Activated CD8-positive, alpha-beta T cell treated with anti-CD3 and anti-CD28 coated beads for 36 hours (primary cell): Measurements from ENCODE around the gene SOBP. TPM values are rescaled to one million over a fixed set of nuclear protein-coding genes. Genes with fewer than 3 reads are reported as not detected.

Experiments
- ATAC-seq: fragments of 200-7000 bp; cut with Tn5 transposase; one replicate; pipeline ENCODE4 v1.10.0; 2021; ENCODE audit warnings: mild to moderate bottlenecking, moderate library complexity
- CTCF ChIA-PET: fragments of 350-600 bp; sonication (Branson Sonifier 250); formaldehyde crosslinking; loops from one replicate; lab custom pipeline; 2021; ENCODE audit warnings: antibody characterized with exemption; lab: Charles Lee
- POLR2A ChIA-PET: fragments of 350-600 bp; sonication (Branson Sonifier 250); formaldehyde crosslinking; loops from one replicate; lab custom pipeline; 2021; ENCODE audit warnings: antibody characterized with exemption; lab: Charles Lee
- DNase-seq: peaks from one replicate; pipeline ENCODE4 v3.0.0-alpha.2; 2020
- H3K27ac Mint-ChIP-seq: one replicate; pipeline ENCODE4 v1.8.0; 2021; ENCODE audit warnings: mild to moderate bottlenecking, mixed read lengths
- H3K27me3 Mint-ChIP-seq: one replicate; pipeline ENCODE4 v1.8.0; 2021; ENCODE audit warnings: mixed read lengths
- H3K36me3 Mint-ChIP-seq: one replicate; pipeline ENCODE4 v1.8.0; 2021; ENCODE audit warnings: low read depth, mixed read lengths
- H3K4me1 Mint-ChIP-seq: one replicate; pipeline ENCODE4 v1.8.0; 2021; ENCODE audit warnings: low read depth, mixed read lengths
- H3K4me3 Mint-ChIP-seq: one replicate; pipeline ENCODE4 v1.8.0; 2021; ENCODE audit warnings: mild to moderate bottlenecking, moderate library complexity, mixed read lengths
- H3K9me3 Mint-ChIP-seq: one replicate; pipeline ENCODE4 v1.8.0; 2021; ENCODE audit warnings: mixed read lengths
- CTCF ChIP-seq: fragments of 200-600 bp; IDR thresholded peaks from one replicate; pipeline ENCODE4 v1.8.0; 2022; ENCODE audit warnings: antibody characterized with exemption, mild to moderate bottlenecking
- intact Hi-C: fragments of 100-400 bp; cut with micrococcal nuclease; formaldehyde crosslinking; loops from one replicate; pipeline ENCODE4 v1.10.0; 2022
- total RNA-seq, 2 experiments: library from RNA; stranded (reverse); gene quantifications; one replicate each; pipeline ENCODE4 v1.2.3, GENCODE V29; 2021

The SOBP gene
- total RNA-seq, 2 experiments from 2014 or later: 0.77 to 1.1 TPM

- CTCF ChIA-PET: interaction anchor here (1.6 to 1.8 kb wide), 3 partner anchors 9 to 172 kb away, joined by 3 to 7 read pairs (median 4); no protein-coding TSS in a partner anchor
- DNase-seq: no peak
- TF ChIP-seq CTCF: no peak
- intact Hi-C loops: no loop called here
- Mint-ChIP-seq H3K9me3 (no peaks in the 10 kb centered on the region), H3K4me3 (no peak overlapping the region), H3K27ac (no peak overlapping the region), H3K27me3 (no peaks in the 10 kb centered on the region), H3K4me1 (peaks cover 19% of the 10 kb centered on the region), H3K36me3 (no peaks in the 10 kb centered on the region)
- no peak for ATAC-seq
- POLR2A ChIA-PET: interaction anchor here (1.1 kb wide), 1 partner anchor 11 kb away, joined by 3 read pairs; no protein-coding TSS in a partner anchor
Observed at GRCh38 chr6:107695061-107695720, 205.3 kb downstream of the SOBP start.

GRCh38 chr6:107697682-107698081, 207.8 kb downstream of the SOBP start:
- H3K4me1 Mint-ChIP-seq: peaks cover 19% of the 10 kb centered on the region
- H3K9me3 Mint-ChIP-seq: no peaks in the 10 kb centered on the region
- no peak for ATAC-seq
- intact Hi-C loops: no loop called here
- TF ChIP-seq CTCF: no peak
- H3K27me3 Mint-ChIP-seq: no peaks in the 10 kb centered on the region
- no peak overlapping the region for H3K27ac Mint-ChIP-seq
- H3K4me3 Mint-ChIP-seq: no peak overlapping the region
- CTCF ChIA-PET: interaction anchor here (0.9 to 1.6 kb wide), 2 partner anchors 10 to 170 kb away, joined by 3 read pairs; no protein-coding TSS in a partner anchor
- no peaks in the 10 kb centered on the region for H3K36me3 Mint-ChIP-seq
- no peak for DNase-seq
- POLR2A ChIA-PET: no interaction called here

GRCh38 chr6:107698146-107698545, 208.2 kb downstream of the SOBP start:
- CTCF ChIA-PET: interaction anchor here (0.9 to 1.6 kb wide), 2 partner anchors 11 to 169 kb away, joined by 3 read pairs; no protein-coding TSS in a partner anchor
- H3K9me3 Mint-ChIP-seq: no peaks in the 10 kb centered on the region
- H3K27ac Mint-ChIP-seq: no peak overlapping the region
- DNase-seq (no peak), ATAC-seq (no peak)
- no peaks in the 10 kb centered on the region for H3K36me3 Mint-ChIP-seq
- no peaks in the 10 kb centered on the region for H3K27me3 Mint-ChIP-seq
- no peak for TF ChIP-seq CTCF
- POLR2A ChIA-PET: no interaction called here
- intact Hi-C loops: no loop called here
- H3K4me3 Mint-ChIP-seq: no peak overlapping the region
- peaks cover 19% of the 10 kb centered on the region for H3K4me1 Mint-ChIP-seq

- Mint-ChIP-seq H3K4me3 (no peak overlapping the region), H3K4me1 (peaks cover 21% of the 10 kb centered on the region), H3K36me3 (no peaks in the 10 kb centered on the region), H3K27ac (no peak overlapping the region), H3K9me3 (no peaks in the 10 kb centered on the region), H3K27me3 (no peaks in the 10 kb centered on the region)
- DNase-seq: no peak
- TF ChIP-seq CTCF: no peak
- POLR2A ChIA-PET: interaction anchor here (0.6 to 1.2 kb wide), 3 partner anchors 10 to 1029 kb away, joined by 3 to 5 read pairs (median 3); no protein-coding TSS in a partner anchor
- ATAC-seq: no peak
- CTCF ChIA-PET: interaction anchor here (0.8 to 3.1 kb wide), 4 partner anchors 13 to 168 kb away, joined by 3 to 10 read pairs (median 3); no protein-coding TSS in a partner anchor
- intact Hi-C loops: no loop called here
Observed at GRCh38 chr6:107699254-107699653, 209.3 kb downstream of the SOBP start.
